ENCODE data around the gene KIF19. TPM values are rescaled to one million over a fixed set of nuclear protein-coding genes. Genes with fewer than 3 reads are reported as not detected.

KIF19 gene
- total RNA-seq, 2 donors from 2014 or later: 0.27 to 2.4 TPM

DNA sequence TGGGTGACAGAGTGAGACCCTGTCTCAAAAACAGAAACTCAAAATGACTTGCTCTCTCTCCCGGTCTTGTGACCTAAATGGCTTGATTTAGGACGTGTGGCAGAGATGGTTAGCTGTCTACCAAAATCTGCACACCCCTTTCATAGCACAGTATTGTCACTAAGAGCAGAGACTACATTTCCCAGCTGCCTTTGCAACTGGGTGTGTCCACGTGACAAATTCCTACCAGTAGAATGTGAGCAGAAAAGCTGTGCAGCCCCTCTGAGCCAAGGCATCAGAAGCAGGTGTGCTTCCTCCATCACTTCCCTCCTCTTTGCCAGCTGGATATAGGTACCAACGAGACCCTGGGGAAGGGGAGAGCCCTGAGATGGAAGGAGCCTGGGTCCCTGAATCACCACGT lies 66.8 kb downstream of the KIF19 start:
- Histone ChIP-seq H3K4me3 (ENCODE audit: low read length) (no peak overlapping the region), H3K4me1 (ENCODE audit: control insufficient read depth, insufficient read depth, low read length) (no peaks in the 10 kb centered on the region), H3K9ac (ENCODE audit: extremely low read depth, low read length, poor library complexity, severe bottlenecking) (no peak overlapping the region), H3K27ac (ENCODE audit: low read depth, low read length) (no peak overlapping the region), H3K9me3 (ENCODE audit: control insufficient read depth, low read length) (no peaks in the 10 kb centered on the region), H3K36me3 (ENCODE audit: control insufficient read depth, insufficient read depth, low read length) (no peaks in the 10 kb centered on the region), H3K27me3 (ENCODE audit: control insufficient read depth, insufficient read depth, low read length, poor library complexity, severe bottlenecking) (no peaks in the 10 kb centered on the region)
- no peaks in the 10 kb centered on the region for H3K9me3 Mint-ChIP-seq
- H3K27me3 Mint-ChIP-seq (ENCODE audit: insufficient read depth): peaks cover 16% of the 10 kb centered on the region
- H3K36me3 Mint-ChIP-seq (ENCODE audit: low read depth): no peaks in the 10 kb centered on the region
- no peak overlapping the region for H3K4me3 Mint-ChIP-seq
- no peak overlapping the region for H3K27ac Mint-ChIP-seq
- WGBS, 2 experiments (ENCODE audit: insufficient coverage in 1 of 2, insufficient read length in 1 of 2): 68 to 73% methylated on average over 3 to 5 of the region's 5 CpGs
- TF ChIP-seq, protein P1, sequence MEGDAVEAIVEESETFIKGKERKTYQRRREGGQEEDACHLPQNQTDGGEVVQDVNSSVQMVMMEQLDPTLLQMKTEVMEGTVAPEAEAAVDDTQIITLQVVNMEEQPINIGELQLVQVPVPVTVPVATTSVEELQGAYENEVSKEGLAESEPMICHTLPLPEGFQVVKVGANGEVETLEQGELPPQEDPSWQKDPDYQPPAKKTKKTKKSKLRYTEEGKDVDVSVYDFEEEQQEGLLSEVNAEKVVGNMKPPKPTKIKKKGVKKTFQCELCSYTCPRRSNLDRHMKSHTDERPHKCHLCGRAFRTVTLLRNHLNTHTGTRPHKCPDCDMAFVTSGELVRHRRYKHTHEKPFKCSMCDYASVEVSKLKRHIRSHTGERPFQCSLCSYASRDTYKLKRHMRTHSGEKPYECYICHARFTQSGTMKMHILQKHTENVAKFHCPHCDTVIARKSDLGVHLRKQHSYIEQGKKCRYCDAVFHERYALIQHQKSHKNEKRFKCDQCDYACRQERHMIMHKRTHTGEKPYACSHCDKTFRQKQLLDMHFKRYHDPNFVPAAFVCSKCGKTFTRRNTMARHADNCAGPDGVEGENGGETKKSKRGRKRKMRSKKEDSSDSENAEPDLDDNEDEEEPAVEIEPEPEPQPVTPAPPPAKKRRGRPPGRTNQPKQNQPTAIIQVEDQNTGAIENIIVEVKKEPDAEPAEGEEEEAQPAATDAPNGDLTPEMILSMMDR (conservative IDR thresholded peaks at IDR 0.05): no peak
- peak; percentile 75 for DNase-seq
- peaks cover 10% of the 10 kb centered on the region for H3K4me1 Mint-ChIP-seq

- Histone ChIP-seq H3K27me3 (ENCODE audit: control insufficient read depth, insufficient read depth, low read length, poor library complexity, severe bottlenecking) (no peaks in the 10 kb centered on the region), H3K4me3 (ENCODE audit: low read length) (no peak overlapping the region), H3K36me3 (ENCODE audit: control insufficient read depth, insufficient read depth, low read length) (no peaks in the 10 kb centered on the region), H3K9ac (ENCODE audit: extremely low read depth, low read length, poor library complexity, severe bottlenecking) (no peak overlapping the region), H3K4me1 (ENCODE audit: control insufficient read depth, insufficient read depth, low read length) (no peaks in the 10 kb centered on the region), H3K9me3 (ENCODE audit: control insufficient read depth, low read length) (no peaks in the 10 kb centered on the region), H3K27ac (ENCODE audit: low read depth, low read length) (no peak overlapping the region)
- Mint-ChIP-seq H3K27ac (no peak overlapping the region), H3K4me3 (no peak overlapping the region), H3K9me3 (no peaks in the 10 kb centered on the region), H3K27me3 (ENCODE audit: insufficient read depth) (peaks cover 16% of the 10 kb centered on the region), H3K4me1 (peaks cover 10% of the 10 kb centered on the region), H3K36me3 (ENCODE audit: low read depth) (no peaks in the 10 kb centered on the region)
- TF ChIP-seq, protein P1 (conservative IDR thresholded peaks at IDR 0.05): no peak
- DNase-seq: no peak
- 89 to 91% methylated on average over 5 to 6 of the region's 6 CpGs for WGBS, 2 experiments (ENCODE audit: insufficient coverage in 1 of 2, insufficient read length in 1 of 2)
Measured at GRCh38 chr17:74393346-74393942, 67.4 kb downstream of the KIF19 start.

GRCh38 chr17:74394275-74394950 lies 68.4 kb downstream of the KIF19 start:
- no peak overlapping the region for H3K4me3 ChIP-seq (ENCODE audit: low read length)
- Mint-ChIP-seq H3K4me1 (peaks cover 6% of the 10 kb centered on the region), H3K4me3 (no peak overlapping the region), H3K9me3 (no peaks in the 10 kb centered on the region), H3K27ac (no peak overlapping the region), H3K36me3 (ENCODE audit: low read depth) (no peaks in the 10 kb centered on the region), H3K27me3 (ENCODE audit: insufficient read depth) (peaks cover 12% of the 10 kb centered on the region)
- no peaks in the 10 kb centered on the region for H3K36me3 ChIP-seq (ENCODE audit: control insufficient read depth, insufficient read depth, low read length)
- H3K27ac ChIP-seq (ENCODE audit: low read depth, low read length): no peak overlapping the region
- H3K9ac ChIP-seq (ENCODE audit: extremely low read depth, low read length, poor library complexity, severe bottlenecking): no peak overlapping the region
- H3K4me1 ChIP-seq (ENCODE audit: control insufficient read depth, insufficient read depth, low read length): no peaks in the 10 kb centered on the region
- WGBS, 2 experiments (ENCODE audit: insufficient coverage in 1 of 2, insufficient read length in 1 of 2): 88 to 89% methylated on average over 11 to 12 of the region's 12 CpGs
- H3K27me3 ChIP-seq (ENCODE audit: control insufficient read depth, insufficient read depth, low read length, poor library complexity, severe bottlenecking): no peaks in the 10 kb centered on the region
- H3K9me3 ChIP-seq (ENCODE audit: control insufficient read depth, low read length): no peaks in the 10 kb centered on the region
- DNase-seq: no peak
- TF ChIP-seq, protein P1 (conservative IDR thresholded peaks at IDR 0.05): no peak

Data from endodermal cell (in vitro differentiated cells).